ENCODE data around the gene SLIT2. TPM values are rescaled to one million over a fixed set of nuclear protein-coding genes. Genes with fewer than 3 reads are reported as not detected.

SLIT2 gene
- total and polyA plus RNA-seq, 2 of the 13 experiments (the other 11 are each of a cell fraction or from before 2014, with no cell fraction given) = 0.03 TPM; not detected in 1

GRCh38 chr4:20253735-20254409, 2.2 kb downstream of the SLIT2 start:
- Histone ChIP-seq H3K4me3 (replicated peaks in 1 of 3; ENCODE audit: insufficient read depth in 1 of 3, low read depth in 2 of 3, low read length in 3 of 3) (no peak overlapping the region), H3K4me1 (ENCODE audit: insufficient read depth, low read length) (no peaks in the 10 kb centered on the region), H3K9ac (ENCODE audit: insufficient read depth, low read depth, low read length) (no peak overlapping the region), H3K79me2 (ENCODE audit: insufficient read depth, low read length) (no peaks in the 10 kb centered on the region), H3K9me3 (ENCODE audit: low read length) (no peaks in the 10 kb centered on the region), H3K4me2 (ENCODE audit: low read depth, low read length) (no peak overlapping the region), H3K27ac (ENCODE audit: extremely low read length, insufficient read depth, low read length) (no peak overlapping the region), H2AFZ (ENCODE audit: low read length) (no peak overlapping the region), H3K36me3 (replicated peaks in 1 of 2; ENCODE audit: control insufficient read depth in 1 of 2, insufficient read depth in 2 of 2, low read length in 2 of 2) (no peaks in the 10 kb centered on the region), H4K20me1 (ENCODE audit: insufficient read depth, low read length) (no peaks in the 10 kb centered on the region), H3K27me3 (ENCODE audit: control insufficient read depth in 1 of 2, insufficient read depth in 2 of 2, low read length in 2 of 2) (0 out of 5 replicates have a peak, but pooled peaks cover 1 to 6% of the 10 kb centered on the region in 2 experiments)
- intact Hi-C loops (cut with micrococcal nuclease; ENCODE audit: unreplicated experiment) = no loop called here
- CTCF ChIA-PET (ENCODE audit: low intra/inter-chr PET ratio, low total read pairs) = no interaction called here
- FAIRE-seq (no peak), ATAC-seq (no peak), DNase-seq (ENCODE audit: low spot score) (no peak)
- 73% methylated on average over 11 of the region's 43 CpGs for WGBS (ENCODE audit: low lambda C conversion rate)
- POLR2A ChIA-PET = no interaction called here
- no TSS peak for BruUV-seq (replicated peaks)
- no peak for TF ChIP-seq SYNCRIP (IDR thresholded peaks at IDR 0.05; ENCODE audit: insufficient read depth, low read depth, low read length)
- TF ChIP-seq ZNF354B (CRISPR knock-in tag; IDR thresholded peaks at IDR 0.05) = no peak
- no peak for TF ChIP-seq TRIM22 (IDR thresholded peaks at IDR 0.05)
- no peak for TF ChIP-seq PBX2 (CRISPR knock-in tag; IDR thresholded peaks at IDR 0.05)
- TF ChIP-seq U2AF2 (IDR thresholded peaks at IDR 0.05; ENCODE audit: low read depth, low read length) = no peak
- TF ChIP-seq TCF7L2 (IDR thresholded peaks at IDR 0.05; ENCODE audit: low read depth, low read length) = no peak
- no peak for TF ChIP-seq MXD1 (CRISPR knock-in tag; IDR thresholded peaks at IDR 0.05)
- TF ChIP-seq ZBTB10 (CRISPR knock-in tag; IDR thresholded peaks at IDR 0.05; ENCODE audit: borderline replicate concordance) = no peak
- TF ChIP-seq PHF20 (CRISPR knock-in tag; IDR thresholded peaks at IDR 0.05) = no peak
- TF ChIP-seq ZBTB25 (CRISPR knock-in tag; IDR thresholded peaks at IDR 0.05) = no peak
- TF ChIP-seq ZBTB43 (CRISPR knock-in tag; conservative IDR thresholded peaks at IDR 0.05) = no peak
- TF ChIP-seq ZSCAN31 (CRISPR knock-in tag; IDR thresholded peaks at IDR 0.05; ENCODE audit: low read depth) = no peak
- TF ChIP-seq ZSCAN12 (CRISPR knock-in tag; IDR thresholded peaks at IDR 0.05) = no peak
- no peak for TF ChIP-seq ATF5 (CRISPR knock-in tag; IDR thresholded peaks at IDR 0.05; ENCODE audit: low read depth)
- TF ChIP-seq MIER2 (CRISPR knock-in tag; IDR thresholded peaks at IDR 0.05) = no peak
- in situ Hi-C loops (cut with HindIII; ENCODE audit: extremely low pct_ligation_motif_present, low pct_unique_long_range_greater_than_20kb) = loop anchor here (25.0 kb wide), 1 partner anchor 1567 kb away; no protein-coding TSS in a partner anchor

All from HepG2 (cell line).